Neural progenitor cell (in vitro differentiated cells): Measurements from ENCODE around the gene ATXN10. TPM values are rescaled to one million over a fixed set of nuclear protein-coding genes. Genes with fewer than 3 reads are reported as not detected.
A peak's percentile ranks its signal among the peaks of the same experiment; 100 is the strongest.

Experiments
- DNase-seq: peaks from one replicate; pipeline ENCODE4 v3.0.0-alpha.2; 2016; ENCODE audit warnings: low spot score
- H2AFZ ChIP-seq: fragments of 200-600 bp; sonication (generic); replicated peaks from 2 replicates; pipeline ENCODE4 v1.6.1; 2016; ENCODE audit warnings: antibody characterized with exemption
- H3F3A ChIP-seq: fragments of 200-600 bp; sonication (generic); 2 replicates; pipeline ENCODE4 v1.6.1; 2016; ENCODE audit warnings: antibody characterized with exemption, low read depth
- H3K27ac ChIP-seq: fragments of 200-600 bp; sonication (generic); 2 replicates; pipeline ENCODE4 v1.5.1; 2016; ENCODE audit warnings: mild to moderate bottlenecking
- H3K27me3 ChIP-seq: fragments of 200-600 bp; sonication (generic); 2 replicates; pipeline ENCODE4 v1.6.1; 2016; ENCODE audit warnings: mild to moderate bottlenecking, moderate library complexity
- H3K36me3 ChIP-seq: fragments of 200-600 bp; sonication (generic); 2 replicates; pipeline ENCODE4 v1.5.1; 2016
- H3K4me1 ChIP-seq: fragments of 200-600 bp; sonication (generic); 2 replicates; pipeline ENCODE4 v1.6.1; 2016; ENCODE audit warnings: mixed run types
- H3K4me2 ChIP-seq: fragments of 200-600 bp; sonication (generic); 2 replicates; pipeline ENCODE4 v1.6.1; 2016
- H3K4me3 ChIP-seq: fragments of 200-600 bp; sonication (generic); 2 replicates; pipeline ENCODE4 v1.5.1; 2016
- H3K79me2 ChIP-seq: fragments of 200-600 bp; sonication (generic); 2 replicates; pipeline ENCODE4 v1.6.1; 2016; ENCODE audit warnings: low read depth
- H3K9ac ChIP-seq: fragments of 200-600 bp; sonication (generic); 2 replicates; pipeline ENCODE4 v1.6.1; 2016
- H3K9me3 ChIP-seq: fragments of 200-600 bp; sonication (generic); 2 replicates; pipeline ENCODE4 v1.5.1; 2016; ENCODE audit warnings: low read depth
- H4K20me1 ChIP-seq: fragments of 200-600 bp; sonication (generic); 2 replicates; pipeline ENCODE4 v1.6.1; 2016; ENCODE audit warnings: low read depth
- H3K27ac Mint-ChIP-seq: 3 replicates; pipeline ENCODE4 v1.8.0; 2021; ENCODE audit warnings: mixed read lengths
- H3K27me3 Mint-ChIP-seq: 2 replicates; pipeline ENCODE4 v1.8.0; 2022; ENCODE audit warnings: low read depth, mild to moderate bottlenecking, inconsistent platforms, moderate library complexity, mixed read lengths; ENCODE audit not compliant: insufficient read depth
- H3K36me3 Mint-ChIP-seq: 3 replicates; pipeline ENCODE4 v1.8.0; 2021; ENCODE audit warnings: mixed read lengths
- H3K4me1 Mint-ChIP-seq: 3 replicates; pipeline ENCODE4 v1.8.0; 2021; ENCODE audit warnings: mixed read lengths
- H3K4me3 Mint-ChIP-seq: 3 replicates; pipeline ENCODE4 v1.8.0; 2021; ENCODE audit warnings: mild to moderate bottlenecking, moderate library complexity, mixed read lengths
- H3K9me3 Mint-ChIP-seq: 3 replicates; pipeline ENCODE4 v1.8.0; 2020; ENCODE audit warnings: mixed read lengths
- EZH2 ChIP-seq: fragments of 200-600 bp; sonication (generic); IDR thresholded peaks from 2 replicates; pipeline ENCODE4 v1.6.1; 2017; ENCODE audit warnings: antibody characterized with exemption, mild to moderate bottlenecking, moderate library complexity
- EZH2phosphoT487 ChIP-seq: fragments of 200-600 bp; sonication (generic); IDR thresholded peaks from 2 replicates; pipeline ENCODE4 v1.6.1; 2017; ENCODE audit warnings: antibody characterized with exemption
- total RNA-seq: library from RNA; depleted of rRNA; stranded (reverse); fragments of >200 nt; gene quantifications from 2 replicates; pipeline ENCODE4 v1.2.3, GENCODE V29; 2015; ENCODE audit warnings: low replicate concordance
- TF ChIP-seq, protein P1 (sequence below): fragments of 200-600 bp; sonication (generic); IDR thresholded peaks from 2 replicates; pipeline ENCODE4 v1.5.1; 2017; ENCODE audit warnings: antibody characterized with exemption, mild to moderate bottlenecking

ATXN10 gene
- total RNA-seq, 1 donor from 2014 or later, result 168 TPM

DNA sequence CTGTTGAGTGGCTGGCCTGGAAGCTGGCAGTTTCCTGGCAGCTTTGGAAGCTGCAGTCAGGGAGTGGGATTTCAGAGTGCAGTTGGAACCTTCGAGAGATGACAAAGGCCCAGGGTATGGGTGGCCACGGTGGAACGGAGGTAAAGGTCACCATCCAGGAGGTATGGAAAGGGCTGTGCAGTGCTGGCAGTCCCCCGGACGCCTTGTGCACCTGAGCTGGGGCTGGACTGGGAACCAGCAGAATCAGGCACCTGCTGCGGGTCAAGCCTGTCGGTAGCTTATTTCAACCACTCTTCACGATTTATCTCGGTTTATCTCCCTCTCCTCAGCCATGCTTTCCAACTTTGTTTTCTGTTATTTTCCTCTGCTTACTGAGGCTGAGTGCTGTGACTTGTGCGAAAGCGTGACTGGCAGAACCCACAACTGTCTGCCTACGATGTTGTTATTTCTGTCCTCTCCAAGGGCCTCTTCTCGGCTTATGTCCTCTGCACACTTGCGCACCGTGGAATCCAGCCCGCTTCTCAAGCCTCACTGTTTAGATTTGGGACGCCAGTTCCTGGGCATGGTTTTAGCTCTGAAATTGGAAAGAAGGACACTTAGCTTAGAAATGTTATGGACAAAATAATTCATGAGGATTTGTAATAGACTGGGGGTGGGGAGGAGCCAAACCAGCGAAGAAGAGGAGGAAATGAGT is 24.0 kb upstream of the ATXN10 start:
- no peak for DNase-seq
- Histone ChIP-seq H3K4me3 (no peak overlapping the region), H3K79me2 (no peaks in the 10 kb centered on the region), H3K4me2 (no peak overlapping the region), H3K9me3 (no peaks in the 10 kb centered on the region), H3K27ac (no peak overlapping the region), H3K27me3 (peaks cover 51% of the 10 kb centered on the region), H3F3A (no peaks in the 10 kb centered on the region), H3K4me1 (no peaks in the 10 kb centered on the region), H3K9ac (no peak overlapping the region), H4K20me1 (no peaks in the 10 kb centered on the region), H3K36me3 (no peaks in the 10 kb centered on the region), H2AFZ (no peak overlapping the region)
- H3K4me1 Mint-ChIP-seq, result peaks cover 27% of the 10 kb centered on the region
- H3K27me3 Mint-ChIP-seq, result peaks cover 21% of the 10 kb centered on the region
- H3K27ac Mint-ChIP-seq, result peak overlapping the region; percentile 67
- no peaks in the 10 kb centered on the region for H3K36me3 Mint-ChIP-seq
- TF ChIP-seq EZH2phosphoT487, result no peak
- TF ChIP-seq, protein P1, sequence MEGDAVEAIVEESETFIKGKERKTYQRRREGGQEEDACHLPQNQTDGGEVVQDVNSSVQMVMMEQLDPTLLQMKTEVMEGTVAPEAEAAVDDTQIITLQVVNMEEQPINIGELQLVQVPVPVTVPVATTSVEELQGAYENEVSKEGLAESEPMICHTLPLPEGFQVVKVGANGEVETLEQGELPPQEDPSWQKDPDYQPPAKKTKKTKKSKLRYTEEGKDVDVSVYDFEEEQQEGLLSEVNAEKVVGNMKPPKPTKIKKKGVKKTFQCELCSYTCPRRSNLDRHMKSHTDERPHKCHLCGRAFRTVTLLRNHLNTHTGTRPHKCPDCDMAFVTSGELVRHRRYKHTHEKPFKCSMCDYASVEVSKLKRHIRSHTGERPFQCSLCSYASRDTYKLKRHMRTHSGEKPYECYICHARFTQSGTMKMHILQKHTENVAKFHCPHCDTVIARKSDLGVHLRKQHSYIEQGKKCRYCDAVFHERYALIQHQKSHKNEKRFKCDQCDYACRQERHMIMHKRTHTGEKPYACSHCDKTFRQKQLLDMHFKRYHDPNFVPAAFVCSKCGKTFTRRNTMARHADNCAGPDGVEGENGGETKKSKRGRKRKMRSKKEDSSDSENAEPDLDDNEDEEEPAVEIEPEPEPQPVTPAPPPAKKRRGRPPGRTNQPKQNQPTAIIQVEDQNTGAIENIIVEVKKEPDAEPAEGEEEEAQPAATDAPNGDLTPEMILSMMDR, result no peak
- no peak overlapping the region for H3K4me3 Mint-ChIP-seq
- H3K9me3 Mint-ChIP-seq, result no peaks in the 10 kb centered on the region

- peaks cover 42% of the 10 kb centered on the region for H3K27me3 ChIP-seq
- H3K4me2 ChIP-seq, result no peak overlapping the region
- no peaks in the 10 kb centered on the region for H3K4me1 ChIP-seq
- H3K36me3 ChIP-seq, result no peaks in the 10 kb centered on the region
- H3K9ac ChIP-seq, result no peak overlapping the region
- H2AFZ ChIP-seq, result no peak overlapping the region
- no peak for DNase-seq
- H3K9me3 Mint-ChIP-seq, result no peaks in the 10 kb centered on the region
- H3K4me3 Mint-ChIP-seq, result peak overlapping the region; percentile 71
- H3K4me3 ChIP-seq, result no peak overlapping the region
- no peaks in the 10 kb centered on the region for H3K79me2 ChIP-seq
- H3K36me3 Mint-ChIP-seq, result no peaks in the 10 kb centered on the region
- no peaks in the 10 kb centered on the region for H4K20me1 ChIP-seq
- H3K27me3 Mint-ChIP-seq, result peaks cover 21% of the 10 kb centered on the region
- no peaks in the 10 kb centered on the region for H3K9me3 ChIP-seq
- H3K27ac Mint-ChIP-seq, result peak overlapping the region; percentile 52
- peaks cover 4% of the 10 kb centered on the region for H3F3A ChIP-seq
- H3K27ac ChIP-seq, result no peak overlapping the region
- peaks cover 26% of the 10 kb centered on the region for H3K4me1 Mint-ChIP-seq
- no peak for TF ChIP-seq EZH2
- TF ChIP-seq EZH2phosphoT487, result no peak
- TF ChIP-seq, protein P1, result no peak
Observed at GRCh38 chr22:45648301-45649117, 23.1 kb upstream of the ATXN10 start.

- Histone ChIP-seq H3K9ac (no peak overlapping the region), H3K79me2 (no peaks in the 10 kb centered on the region), H3K27ac (no peak overlapping the region), H3K4me2 (no peak overlapping the region), H3K9me3 (no peaks in the 10 kb centered on the region), H3F3A (peaks cover 4% of the 10 kb centered on the region), H3K27me3 (peaks cover 31% of the 10 kb centered on the region), H4K20me1 (no peaks in the 10 kb centered on the region), H3K36me3 (no peaks in the 10 kb centered on the region), H3K4me1 (no peaks in the 10 kb centered on the region), H2AFZ (no peak overlapping the region), H3K4me3 (no peak overlapping the region)
- Mint-ChIP-seq H3K4me3 (no peak overlapping the region), H3K36me3 (no peaks in the 10 kb centered on the region), H3K9me3 (no peaks in the 10 kb centered on the region), H3K27me3 (peaks cover 19% of the 10 kb centered on the region), H3K27ac (no peak overlapping the region), H3K4me1 (peaks cover 26% of the 10 kb centered on the region)
- DNase-seq, result no peak
- TF ChIP-seq EZH2 (no peak), EZH2phosphoT487 (no peak)
- TF ChIP-seq, protein P1, result no peak
Observed at GRCh38 chr22:45649809-45650208, 21.8 kb upstream of the ATXN10 start.
